Smooth muscle cell (in vitro differentiated cells): ENCODE results near the gene CEP43. TPM values are rescaled to one million over a fixed set of nuclear protein-coding genes. Genes with fewer than 3 reads are reported as not detected.

Experiments
- DNase-seq: peaks from one replicate; lab custom pipeline; 2025; ENCODE audit not compliant: unreplicated experiment; lab: John Stamatoyannopoulos, UW
- H2AFZ ChIP-seq: fragments of 200-600 bp; sonication (generic); 2 replicates; pipeline ENCODE4 v1.6.0; 2016; ENCODE audit warnings: antibody characterized with exemption, low read depth, mild to moderate bottlenecking
- H3F3A ChIP-seq: fragments of 200-600 bp; sonication (generic); 2 replicates; pipeline ENCODE4 v1.6.0; 2017; ENCODE audit warnings: antibody characterized with exemption, low read depth
- H3K27ac ChIP-seq: fragments of 200-600 bp; sonication (generic); 2 replicates; pipeline ENCODE4 v1.5.1; 2016; ENCODE audit warnings: low read depth, mild to moderate bottlenecking
- H3K27me3 ChIP-seq: fragments of 200-600 bp; sonication (generic); 2 replicates; pipeline ENCODE4 v1.6.1; 2016; ENCODE audit warnings: low read depth, mild to moderate bottlenecking
- H3K36me3 ChIP-seq: fragments of 200-600 bp; sonication (generic); 2 replicates; pipeline ENCODE4 v1.5.1; 2016; ENCODE audit warnings: low read depth
- H3K4me1 ChIP-seq: fragments of 200-600 bp; sonication (generic); 2 replicates; pipeline ENCODE4 v1.5.1; 2016; ENCODE audit warnings: low read depth
- H3K4me2 ChIP-seq: fragments of 200-600 bp; sonication (generic); 2 replicates; pipeline ENCODE4 v1.6.0; 2016; ENCODE audit warnings: mild to moderate bottlenecking
- H3K4me3 ChIP-seq: fragments of 200-600 bp; sonication (generic); 2 replicates; pipeline ENCODE4 v1.5.1; 2016; ENCODE audit warnings: mild to moderate bottlenecking
- H3K79me2 ChIP-seq: fragments of 200-600 bp; sonication (generic); 2 replicates; pipeline ENCODE4 v1.6.0; 2016; ENCODE audit warnings: low read depth, mild to moderate bottlenecking
- H3K9ac ChIP-seq: fragments of 200-600 bp; sonication (generic); 2 replicates; pipeline ENCODE4 v1.6.0; 2016; ENCODE audit warnings: low read depth
- H3K9me3 ChIP-seq: fragments of 200-600 bp; sonication (generic); replicated peaks from 2 replicates; pipeline ENCODE4 v1.5.1; 2016; ENCODE audit warnings: low read depth
- H4K20me1 ChIP-seq: fragments of 200-600 bp; sonication (generic); 2 replicates; pipeline ENCODE4 v1.6.0; 2016; ENCODE audit warnings: low read depth
- WGBS: methylation state at CpG from one replicate; pipeline ENCODE4 v1.1.7; 2016; ENCODE audit warnings: low lambda C conversion rate; 5-methylcytosine and 5-hydroxymethylcytosine counted together
- polyA plus RNA-seq: library from polyadenylated mRNA; unstranded; fragments of >200 nt; fragmentation: Nextera tagmentation; extraction: Ambion mirVana; gene quantifications from 2 replicates; pipeline ENCODE4 v1.2.1, GENCODE V29; 2016
- total RNA-seq: library from RNA; depleted of rRNA; stranded (reverse); fragments of >200 nt; gene quantifications from 2 replicates; pipeline ENCODE4 v1.2.3, GENCODE V29; 2014
- TF ChIP-seq, protein P1 (sequence below): fragments of 200-600 bp; sonication (generic); IDR thresholded peaks from 2 replicates; pipeline ENCODE4 v1.5.1; 2017; ENCODE audit warnings: borderline replicate concordance, mild to moderate bottlenecking, antibody characterized with exemption; ENCODE audit not compliant: insufficient read depth, poor library complexity, severe bottlenecking

CEP43 gene
- total and polyA plus RNA-seq, 2 experiments from 2014 or later: 13.2 to 16.0 TPM

DNA sequence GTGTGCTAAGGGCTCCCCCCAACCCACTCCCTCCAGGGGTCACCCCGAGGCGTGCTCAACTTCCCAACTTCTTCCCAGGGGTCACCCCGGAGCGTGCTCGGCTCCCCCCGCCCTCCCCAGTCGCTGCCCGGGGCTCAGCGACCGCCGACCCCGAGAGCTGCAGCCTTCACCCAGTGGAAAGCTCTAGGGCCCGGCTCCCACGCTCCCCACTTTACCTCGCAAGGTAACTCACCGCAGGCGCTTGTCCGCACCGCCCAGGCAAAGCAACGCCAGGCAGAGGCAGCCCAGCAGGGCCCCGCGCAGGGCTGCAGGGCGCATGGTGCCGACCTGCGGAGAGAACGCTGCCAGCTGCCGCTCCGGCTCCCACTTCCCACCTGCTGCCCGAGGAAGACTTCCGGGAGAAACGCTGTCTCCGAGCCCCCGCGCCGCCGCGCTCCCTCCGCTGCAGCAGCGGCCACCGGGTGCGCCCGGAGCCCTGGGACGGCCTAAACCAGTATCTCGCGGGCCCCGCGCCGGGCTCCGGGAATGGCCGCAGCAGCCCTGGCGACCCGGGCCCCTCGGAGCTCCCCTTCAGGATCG lies 43.2 kb upstream of the CEP43 start:
- H3K4me1 ChIP-seq: peaks cover 13% of the 10 kb centered on the region
- TF ChIP-seq, protein P1, sequence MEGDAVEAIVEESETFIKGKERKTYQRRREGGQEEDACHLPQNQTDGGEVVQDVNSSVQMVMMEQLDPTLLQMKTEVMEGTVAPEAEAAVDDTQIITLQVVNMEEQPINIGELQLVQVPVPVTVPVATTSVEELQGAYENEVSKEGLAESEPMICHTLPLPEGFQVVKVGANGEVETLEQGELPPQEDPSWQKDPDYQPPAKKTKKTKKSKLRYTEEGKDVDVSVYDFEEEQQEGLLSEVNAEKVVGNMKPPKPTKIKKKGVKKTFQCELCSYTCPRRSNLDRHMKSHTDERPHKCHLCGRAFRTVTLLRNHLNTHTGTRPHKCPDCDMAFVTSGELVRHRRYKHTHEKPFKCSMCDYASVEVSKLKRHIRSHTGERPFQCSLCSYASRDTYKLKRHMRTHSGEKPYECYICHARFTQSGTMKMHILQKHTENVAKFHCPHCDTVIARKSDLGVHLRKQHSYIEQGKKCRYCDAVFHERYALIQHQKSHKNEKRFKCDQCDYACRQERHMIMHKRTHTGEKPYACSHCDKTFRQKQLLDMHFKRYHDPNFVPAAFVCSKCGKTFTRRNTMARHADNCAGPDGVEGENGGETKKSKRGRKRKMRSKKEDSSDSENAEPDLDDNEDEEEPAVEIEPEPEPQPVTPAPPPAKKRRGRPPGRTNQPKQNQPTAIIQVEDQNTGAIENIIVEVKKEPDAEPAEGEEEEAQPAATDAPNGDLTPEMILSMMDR: no peak

DNA sequence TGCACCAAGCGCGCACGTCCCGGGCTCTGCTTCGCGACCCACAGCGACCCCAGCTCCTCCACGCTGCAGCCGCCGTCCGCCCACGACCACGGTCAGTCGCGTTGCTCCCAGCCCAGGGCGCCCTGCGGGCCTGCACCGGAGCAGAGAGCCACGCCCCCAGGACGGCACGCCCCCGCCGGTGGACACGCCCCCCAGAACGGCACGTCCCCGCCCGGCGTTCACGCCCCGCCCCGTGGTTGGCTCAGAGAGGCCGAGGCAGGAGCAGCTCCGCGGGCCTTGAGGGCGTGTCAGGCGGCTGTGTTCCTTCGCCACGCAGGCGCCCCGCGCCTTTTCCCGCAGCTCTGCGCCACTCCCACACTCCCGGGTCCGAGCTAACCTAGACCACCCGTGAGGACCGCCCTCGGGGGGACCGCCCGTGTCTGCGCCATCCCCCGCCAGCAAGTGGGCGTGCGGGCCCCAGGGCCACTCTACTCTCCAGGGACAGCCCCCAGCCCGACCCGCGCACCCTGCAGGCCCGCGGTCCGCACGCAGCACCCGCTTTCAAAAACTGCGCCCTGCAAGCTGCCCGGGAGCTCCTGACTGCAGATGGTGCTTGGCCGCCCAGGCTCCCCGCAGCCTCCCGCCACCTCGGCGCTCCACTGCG lies 42.6 kb upstream of the CEP43 start, which contains the start of gene RNASET2:
TSS of gene RNASET2 (minus strand) at position 107 of the 643 bp plus-strand sequence. CDS start 368 bp downstream, outside the sequence.
- peak within 1 kb of the TSS; percentile 85 for H3K4me3 ChIP-seq
- H3K27me3 ChIP-seq: no peaks in the 10 kb centered on the region
- no peaks in the 10 kb centered on the region for H3K36me3 ChIP-seq
- no peaks in the 10 kb centered on the region for H3K79me2 ChIP-seq
- WGBS: under 1% methylated on average over 64 of the region's 71 CpGs
- H3K27ac ChIP-seq: no peak within 1 kb of the TSS
- H3K9me3 ChIP-seq: no peaks in the 10 kb centered on the region
- TF ChIP-seq, protein P1: no peak
- H3K9ac ChIP-seq: peak within 1 kb of the TSS; percentile 55
- H3K4me1 ChIP-seq: peaks cover 13% of the 10 kb centered on the region
- no peaks in the 10 kb centered on the region for H3F3A ChIP-seq
- peak within 1 kb of the TSS; percentile 96 for H3K4me2 ChIP-seq
- H2AFZ ChIP-seq: peak within 1 kb of the TSS; percentile 87
- DNase-seq: peak; percentile 93
- no peaks in the 10 kb centered on the region for H4K20me1 ChIP-seq

More for the DNA sequence above, 43.2 kb upstream of the CEP43 start:
- H4K20me1 ChIP-seq: no peaks in the 10 kb centered on the region
- peak overlapping the region; percentile 85 for H3K4me3 ChIP-seq
- H3K27me3 ChIP-seq: no peaks in the 10 kb centered on the region
- no peak overlapping the region for H3K27ac ChIP-seq
- H3K4me2 ChIP-seq: peak overlapping the region; percentile 96
- H2AFZ ChIP-seq: peak overlapping the region; percentile 86
- 1% methylated on average over 44 of the region's 54 CpGs for WGBS
- H3K36me3 ChIP-seq: no peaks in the 10 kb centered on the region
- H3K9me3 ChIP-seq: no peaks in the 10 kb centered on the region
- no peak for DNase-seq
- H3K9ac ChIP-seq: no peak overlapping the region
- H3F3A ChIP-seq: no peaks in the 10 kb centered on the region
- no peaks in the 10 kb centered on the region for H3K79me2 ChIP-seq

DNA sequence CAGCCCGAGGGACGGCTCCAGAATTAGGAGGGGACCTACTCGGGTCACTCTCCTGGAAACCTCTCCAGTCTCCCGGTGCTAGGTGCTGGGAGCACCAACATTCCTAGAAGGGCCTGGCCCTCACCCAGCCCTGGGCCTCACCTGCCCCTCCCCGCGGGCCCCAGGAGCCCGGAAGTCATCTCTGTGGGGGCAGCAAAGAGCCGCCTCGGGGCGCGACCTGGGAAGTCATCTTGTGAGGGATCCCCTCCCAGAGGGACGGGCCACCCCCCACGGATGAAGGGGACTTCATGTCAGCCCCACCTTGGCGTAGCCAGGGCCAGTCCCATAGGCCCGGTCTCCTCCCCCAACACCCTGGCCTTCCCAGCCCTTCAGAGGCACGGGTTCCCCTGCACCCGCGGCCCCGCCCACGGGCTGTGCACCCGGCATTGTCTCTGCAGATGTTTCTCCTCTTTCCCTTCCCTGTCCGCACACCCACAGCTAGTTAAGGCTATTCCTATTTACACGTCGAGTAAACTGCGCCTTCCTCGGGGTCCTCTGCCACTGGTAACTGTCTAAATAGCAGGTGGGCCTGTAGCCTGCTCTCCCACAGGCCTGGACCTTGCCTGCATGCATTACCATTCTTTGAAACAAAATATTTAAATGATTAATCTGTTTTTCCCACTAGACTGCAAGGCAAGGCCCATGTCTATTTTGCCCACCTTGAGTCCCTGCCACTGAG lies 42.0 kb upstream of the CEP43 start:
- H3K79me2 ChIP-seq: no peaks in the 10 kb centered on the region
- H3F3A ChIP-seq: no peaks in the 10 kb centered on the region
- H3K4me2 ChIP-seq: peak overlapping the region; percentile 96
- WGBS: 13% methylated on average over 26 of the region's 26 CpGs
- peak overlapping the region; percentile 87 for H2AFZ ChIP-seq
- no peak overlapping the region for H3K27ac ChIP-seq
- peak overlapping the region; percentile 55 for H3K9ac ChIP-seq
- no peaks in the 10 kb centered on the region for H3K27me3 ChIP-seq
- TF ChIP-seq, protein P1: no peak
- H3K9me3 ChIP-seq: no peaks in the 10 kb centered on the region
- peak overlapping the region; percentile 85 for H3K4me3 ChIP-seq
- no peaks in the 10 kb centered on the region for H4K20me1 ChIP-seq
- peaks cover 13% of the 10 kb centered on the region for H3K4me1 ChIP-seq
- no peak for DNase-seq
- no peaks in the 10 kb centered on the region for H3K36me3 ChIP-seq
